NB4 (cell line): ENCODE data around the gene MAST4.

Experiments used
- CTCF ChIP-seq: IDR thresholded peaks from one replicate; pipeline ENCODE4 v1.5.1; 2012; ENCODE audit warnings: low read depth, low read length
- MYC ChIP-seq: IDR thresholded peaks from 2 replicates; pipeline ENCODE4 v1.6.1; 2011; ENCODE audit warnings: low read depth, low read length
- POLR2A ChIP-seq: IDR thresholded peaks from 2 replicates; pipeline ENCODE4 v1.6.1; 2011; ENCODE audit warnings: mild to moderate bottlenecking; ENCODE audit not compliant: insufficient read length; ENCODE audit errors: extremely low read depth
- TF ChIP-seq, protein P1 (sequence below): IDR thresholded peaks from 2 replicates; pipeline ENCODE4 v1.6.1; 2011; ENCODE audit warnings: low read depth, low read length

GRCh38 chr5:67063055-67063454 lies 466.9 kb downstream of the MAST4 start:
- TF ChIP-seq CTCF, result no peak
- TF ChIP-seq, protein P1, sequence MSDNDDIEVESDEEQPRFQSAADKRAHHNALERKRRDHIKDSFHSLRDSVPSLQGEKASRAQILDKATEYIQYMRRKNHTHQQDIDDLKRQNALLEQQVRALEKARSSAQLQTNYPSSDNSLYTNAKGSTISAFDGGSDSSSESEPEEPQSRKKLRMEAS, result no peak
- no peak for TF ChIP-seq POLR2A
- TF ChIP-seq MYC, result no peak
